Ishikawa (cell line): ENCODE measurements around the gene ALPG.
"Not testable (repeated sequence)": the region's sequence is repeated elsewhere in the genome, so short reads cannot be mapped to it uniquely, and the experiment has no call there.

Experiments used
- CEBPB ChIP-seq: IDR thresholded peaks from 2 replicates; pipeline ENCODE4 v1.6.1; 2012
- CREB1 ChIP-seq: IDR thresholded peaks from 2 replicates; pipeline ENCODE4 v1.6.1; 2012; ENCODE audit warnings: low read depth
- EGR1 ChIP-seq: IDR thresholded peaks from 2 replicates; pipeline ENCODE4 v1.6.1; 2012
- EP300 ChIP-seq: IDR thresholded peaks from 2 replicates; pipeline ENCODE4 v1.6.1; 2012; ENCODE audit warnings: borderline replicate concordance
- FOXM1 ChIP-seq: IDR thresholded peaks from 2 replicates; pipeline ENCODE4 v1.6.1; 2012; ENCODE audit warnings: low read depth, borderline replicate concordance
- MAX ChIP-seq: IDR thresholded peaks from 2 replicates; pipeline ENCODE4 v1.6.1; 2012
- NFIC ChIP-seq: IDR thresholded peaks from 2 replicates; pipeline ENCODE4 v1.6.1; 2012
- RAD21 ChIP-seq: IDR thresholded peaks from 2 replicates; pipeline ENCODE4 v1.6.1; 2012; ENCODE audit warnings: low read depth
- REST ChIP-seq: IDR thresholded peaks from 2 replicates; pipeline ENCODE4 v1.6.1; 2012; ENCODE audit warnings: low read depth, mild to moderate bottlenecking
- TAF1 ChIP-seq: IDR thresholded peaks from 2 replicates; pipeline ENCODE4 v1.6.1; 2012; ENCODE audit warnings: low read depth, mild to moderate bottlenecking
- TCF12 ChIP-seq: IDR thresholded peaks from 2 replicates; pipeline ENCODE4 v1.6.1; 2012; ENCODE audit warnings: low read depth
- TEAD4 ChIP-seq: IDR thresholded peaks from 2 replicates; pipeline ENCODE4 v1.6.1; 2012
- USF1 ChIP-seq: IDR thresholded peaks from 2 replicates; pipeline ENCODE4 v1.6.1; 2012
- YY1 ChIP-seq: IDR thresholded peaks from 2 replicates; pipeline ENCODE4 v1.6.1; 2012; ENCODE audit warnings: low read depth

Gene ALPG

GRCh38 chr2:232376713-232377112 is 29.9 kb upstream of the ALPG start:
- no peak for TF ChIP-seq FOXM1
- TF ChIP-seq MAX, result no peak
- no peak for TF ChIP-seq EP300
- TF ChIP-seq EGR1, result no peak
- no peak for TF ChIP-seq TEAD4
- no peak for TF ChIP-seq RAD21
- no peak for TF ChIP-seq CREB1
- TF ChIP-seq TAF1, result no peak
- TF ChIP-seq YY1, result no peak
- no peak for TF ChIP-seq NFIC

GRCh38 chr2:232377319-232377718 is 29.3 kb upstream of the ALPG start:
- TF ChIP-seq REST (no peak), TCF12 (no peak), CREB1 (no peak)

GRCh38 chr2:232377841-232378734 is 28.6 kb upstream of the ALPG start:
- no peak for TF ChIP-seq TEAD4
- no peak for TF ChIP-seq EGR1
- TF ChIP-seq YY1, result no peak
- TF ChIP-seq REST, result no peak
- no peak for TF ChIP-seq TCF12
- TF ChIP-seq MAX, result no peak
- no peak for TF ChIP-seq USF1

GRCh38 chr2:232378735-232379151 is 27.9 kb upstream of the ALPG start, which contains the start of gene ALPP:
ALPP (plus strand) TSS chr2:232378751; CDS start chr2:232378803, 52 bp downstream.
- TF ChIP-seq RAD21, CREB1, FOXM1: not testable (repeated sequence)

GRCh38 chr2:232382331-232383225 is 24.1 kb upstream of the ALPG start:
- TF ChIP-seq USF1 (no peak), MAX (no peak)

- TF ChIP-seq EP300 (no peak), TAF1 (no peak), EGR1 (no peak), TCF12 (no peak), FOXM1 (no peak), CREB1 (no peak), YY1 (no peak), CEBPB (no peak), MAX (no peak)
These were observed 22.2 kb upstream of the ALPG start for GRCh38 chr2:232384466-232384865.
